Measurements from ENCODE around the gene SPATS2.
"Not testable (repeated sequence)": the region's sequence is repeated elsewhere in the genome, so short reads cannot be mapped to it uniquely, and the experiment has no call there.

SPATS2 gene

DNA sequence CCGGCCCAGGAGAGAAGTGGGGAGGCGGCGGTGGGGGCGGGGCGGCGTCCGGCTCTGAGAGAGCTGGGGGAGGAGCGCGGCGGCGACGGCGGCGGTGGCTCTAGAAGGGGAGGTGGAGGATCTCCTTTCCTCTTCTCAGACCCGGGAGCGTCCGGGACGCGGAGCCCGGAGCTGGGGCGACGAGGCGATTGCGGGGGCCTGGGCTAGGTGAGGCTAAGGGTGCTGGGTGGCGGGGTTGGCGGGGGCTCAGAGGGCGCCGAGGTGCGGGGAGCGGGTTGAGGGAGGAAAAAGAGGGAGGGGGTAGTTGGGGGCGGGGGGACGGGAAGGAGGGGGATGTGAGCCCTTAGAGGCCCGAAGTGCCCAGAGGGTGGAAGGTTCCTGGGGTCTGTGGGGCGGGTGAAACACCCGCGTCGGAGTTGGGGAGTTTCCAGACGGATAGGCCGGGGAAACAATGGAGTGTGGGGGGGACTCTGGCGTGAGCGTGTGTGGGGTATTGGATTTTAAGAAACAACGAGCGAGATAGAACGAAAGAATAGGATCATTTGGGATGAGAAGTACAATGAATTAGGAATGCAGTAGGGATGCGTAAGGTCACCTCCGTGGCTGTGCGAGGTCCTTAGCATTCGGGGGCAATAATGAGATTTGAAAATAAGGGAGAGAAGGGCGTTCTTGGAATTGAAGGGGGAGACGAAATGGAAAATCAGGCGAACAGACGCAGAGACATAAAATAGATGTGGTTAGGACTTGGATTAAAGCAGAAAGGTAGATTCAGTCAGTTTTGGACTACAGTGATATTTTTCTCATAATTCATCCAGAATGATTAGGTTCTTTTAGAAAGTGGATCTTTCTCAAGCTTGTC lies at the start of gene SPATS2:
SPATS2 (plus strand) TSS at position 82 of the 859 bp plus-strand sequence. CDS start 93,551 bp downstream, outside the sequence.
- peak in 1 of 2 experiments; percentile 39 for DNase-seq

- not testable (repeated sequence) for DNase-seq
Measured at GRCh38 chr12:49320411-49321103, 46.7 kb upstream of the SPATS2 start.

- DNase-seq = no peak
Measured at GRCh38 chr12:49322367-49322707, 44.9 kb upstream of the SPATS2 start.

- peak; percentile 95 to 99 for DNase-seq
Measured at GRCh38 chr12:49322708-49323523, 44.3 kb upstream of the SPATS2 start, which contains the start of gene TROAP. Gene TROAP (plus strand): TSS chr12:49323255. CDS start chr12:49323609, 354 bp downstream.

GRCh38 chr12:49323524-49324097 lies 43.7 kb upstream of the SPATS2 start:
- no peak for DNase-seq

- no peak for DNase-seq
Measured at GRCh38 chr12:49325606-49326005, 41.7 kb upstream of the SPATS2 start.

DNA sequence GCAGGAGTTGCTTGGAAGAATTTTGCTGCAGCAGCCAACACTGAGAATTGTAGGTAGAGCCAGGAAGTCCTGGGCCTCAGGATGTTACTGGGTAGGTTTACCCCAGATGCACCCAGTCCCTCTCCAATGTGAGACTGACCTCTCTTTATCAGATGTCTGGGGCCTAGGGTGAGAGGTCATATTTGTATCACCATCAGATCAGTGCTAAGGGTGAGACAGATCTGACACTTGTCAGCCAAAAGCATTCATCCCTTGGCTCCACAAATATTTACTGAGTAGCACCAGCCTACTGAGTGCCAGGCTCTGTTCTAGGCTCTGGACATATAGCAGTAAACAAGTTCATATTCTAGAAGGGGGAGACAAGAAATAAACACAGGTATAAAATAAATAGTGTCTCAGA lies 39.9 kb upstream of the SPATS2 start:
- DNase-seq = no peak

DNA sequence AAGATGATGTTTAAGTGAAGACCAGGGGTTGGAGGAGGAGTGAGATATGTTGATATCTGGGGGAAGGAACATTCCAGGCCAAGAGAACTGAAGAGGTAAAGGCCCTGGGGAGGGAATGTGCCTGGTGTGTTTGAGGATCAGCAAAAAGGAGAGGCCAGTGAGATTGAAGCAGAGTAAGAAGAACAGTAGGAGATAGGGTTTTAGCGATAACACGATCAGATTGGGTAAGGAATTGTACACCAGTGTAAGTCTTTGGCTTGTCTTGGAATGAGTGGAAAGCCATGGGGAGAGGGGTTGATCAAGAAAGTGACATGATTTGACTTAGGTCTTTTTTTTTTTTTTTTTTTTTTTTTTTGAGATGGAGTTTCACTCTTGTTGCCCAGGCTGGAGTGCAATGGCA lies 39.4 kb upstream of the SPATS2 start:
- DNase-seq = no peak

GRCh38 chr12:49328816-49329215 lies 38.4 kb upstream of the SPATS2 start:
- no peak for DNase-seq

DNA sequence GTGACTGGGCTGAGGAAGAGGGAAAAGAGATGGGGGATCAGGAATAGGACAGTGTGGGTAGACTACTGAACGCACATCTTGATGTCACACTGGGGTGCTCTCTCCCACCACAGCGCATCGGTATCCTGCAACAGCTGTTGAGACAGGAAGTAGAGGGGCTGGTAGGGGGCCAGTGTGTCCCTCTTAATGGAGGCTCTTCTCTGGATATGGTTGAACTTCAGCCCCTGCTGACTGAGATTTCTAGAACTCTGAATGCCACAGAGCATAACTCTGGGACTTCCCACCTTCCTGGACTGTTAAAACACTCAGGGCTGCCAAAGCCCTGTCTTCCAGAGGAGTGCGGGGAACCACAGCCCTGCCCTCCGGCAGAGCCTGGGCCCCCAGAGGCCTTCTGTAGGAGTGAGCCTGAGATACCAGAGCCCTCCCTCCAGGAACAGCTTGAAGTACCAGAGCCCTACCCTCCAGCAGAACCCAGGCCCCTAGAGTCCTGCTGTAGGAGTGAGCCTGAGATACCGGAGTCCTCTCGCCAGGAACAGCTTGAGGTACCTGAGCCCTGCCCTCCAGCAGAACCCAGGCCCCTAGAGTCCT lies 37.1 kb upstream of the SPATS2 start:
- no peak for DNase-seq

DNA sequence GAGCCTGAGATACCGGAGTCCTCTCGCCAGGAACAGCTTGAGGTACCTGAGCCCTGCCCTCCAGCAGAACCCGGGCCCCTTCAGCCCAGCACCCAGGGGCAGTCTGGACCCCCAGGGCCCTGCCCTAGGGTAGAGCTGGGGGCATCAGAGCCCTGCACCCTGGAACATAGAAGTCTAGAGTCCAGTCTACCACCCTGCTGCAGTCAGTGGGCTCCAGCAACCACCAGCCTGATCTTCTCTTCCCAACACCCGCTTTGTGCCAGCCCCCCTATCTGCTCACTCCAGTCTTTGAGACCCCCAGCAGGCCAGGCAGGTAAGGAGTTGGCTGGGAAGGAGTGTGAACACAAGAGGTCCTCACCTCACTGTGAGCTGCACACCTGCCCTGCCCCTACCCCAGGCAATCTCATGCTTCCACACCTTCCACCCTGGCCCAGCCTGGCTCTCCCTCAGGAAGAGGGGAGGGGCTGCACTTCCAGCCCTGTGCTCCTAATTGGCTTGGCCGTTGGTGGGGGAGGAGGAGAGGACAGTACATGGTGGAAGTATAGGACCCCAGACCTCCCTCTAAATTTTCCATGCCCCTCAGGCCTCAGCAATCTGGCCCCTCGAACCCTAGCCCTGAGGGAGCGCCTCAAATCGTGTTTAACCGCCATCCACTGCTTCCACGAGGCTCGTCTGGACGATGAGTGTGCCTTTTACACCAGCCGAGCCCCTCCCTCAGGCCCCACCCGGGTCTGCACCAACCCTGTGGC lies 36.5 kb upstream of the SPATS2 start:
- DNase-seq = no peak

DNA sequence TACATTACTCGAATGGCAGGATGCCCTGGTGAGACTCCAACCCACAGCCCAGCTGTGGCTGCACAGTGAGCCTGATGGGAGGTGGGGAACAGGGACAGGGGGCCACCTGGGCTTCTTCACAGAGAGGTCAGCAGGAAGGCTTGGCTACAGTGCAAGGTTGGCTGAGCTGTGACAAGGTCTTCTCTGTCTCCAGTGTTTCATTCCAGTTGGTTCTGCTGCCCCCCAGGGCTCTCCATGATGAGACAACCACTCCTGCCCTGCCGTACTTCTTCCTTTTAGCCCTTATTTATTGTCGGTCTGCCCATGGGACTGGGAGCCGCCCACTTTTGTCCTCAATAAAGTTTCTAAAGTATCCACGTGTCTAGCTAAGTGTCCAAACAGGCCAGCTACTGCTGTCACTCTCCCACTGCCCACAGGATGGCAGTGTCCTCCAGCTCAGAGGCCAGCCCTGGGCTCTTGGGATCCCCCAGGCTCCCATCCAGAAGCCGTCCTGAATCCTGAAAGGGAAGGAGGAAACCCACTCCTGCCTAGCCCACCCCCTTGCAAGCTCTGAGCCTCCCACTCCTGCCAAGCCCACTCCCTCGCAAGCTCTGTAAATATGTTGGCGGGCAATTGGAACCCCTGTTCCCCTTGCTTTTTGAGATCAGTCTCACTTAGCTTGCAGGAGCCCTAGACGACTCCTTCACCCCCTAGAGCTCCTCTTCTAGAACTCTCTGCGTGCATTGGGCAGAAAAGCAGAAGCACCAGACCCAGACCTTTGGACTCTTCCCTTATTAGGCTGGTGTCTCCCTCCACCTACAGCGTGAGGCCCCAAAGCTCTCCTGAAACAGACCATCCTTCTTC lies 35.7 kb upstream of the SPATS2 start:
- peak; percentile 35 to 64 for DNase-seq

GRCh38 chr12:49332441-49332861 lies 34.8 kb upstream of the SPATS2 start:
- peak in 1 of 2 experiments; percentile 31 for DNase-seq

DNA sequence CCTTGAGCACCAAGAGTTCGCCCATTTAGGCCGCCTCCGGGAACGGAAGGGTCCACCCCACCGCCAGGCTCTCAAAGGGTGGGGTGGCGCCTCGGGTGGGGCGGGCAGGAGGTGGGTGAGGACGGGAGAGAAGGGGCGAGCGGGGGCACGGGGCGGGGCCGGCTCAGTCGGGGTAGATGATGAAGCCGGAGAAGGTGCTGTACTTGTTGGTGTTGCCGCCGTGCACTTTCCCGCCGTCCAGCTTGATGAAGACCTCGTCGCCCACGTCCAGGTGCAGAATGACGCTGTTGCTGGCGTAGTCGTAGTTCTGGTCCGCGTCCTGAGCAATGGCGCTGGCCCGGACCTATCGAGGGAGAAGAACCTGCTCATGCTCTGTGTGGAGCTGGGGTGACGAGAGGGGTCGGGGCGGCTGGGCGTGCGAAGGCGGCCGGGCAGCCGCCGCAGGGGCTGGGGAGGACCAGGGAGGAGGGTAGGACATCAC lies 34.3 kb upstream of the SPATS2 start:
- DNase-seq = no peak

DNA sequence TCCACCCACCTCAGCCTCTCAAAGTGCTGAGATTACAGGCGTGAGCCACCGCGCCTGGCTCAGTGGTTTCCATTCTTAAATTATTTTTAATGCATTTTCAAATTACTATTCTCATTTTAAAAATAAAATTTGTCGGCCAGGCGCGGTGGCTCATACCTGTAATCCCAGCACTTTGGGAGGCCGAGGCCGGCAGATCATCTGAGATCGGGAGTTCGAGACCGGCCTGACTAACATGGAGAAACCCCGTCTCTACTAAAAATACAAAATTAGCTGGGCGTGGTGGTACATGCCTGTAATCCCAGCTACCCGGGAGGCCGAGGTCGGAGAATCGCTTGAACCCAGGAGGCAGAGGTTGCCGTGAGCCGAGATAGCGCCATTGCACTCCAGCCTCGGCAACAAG lies 33.5 kb upstream of the SPATS2 start:
- DNase-seq = not testable (repeated sequence)

GRCh38 chr12:49334226-49334625 lies 33.0 kb upstream of the SPATS2 start:
- DNase-seq = no peak

DNA sequence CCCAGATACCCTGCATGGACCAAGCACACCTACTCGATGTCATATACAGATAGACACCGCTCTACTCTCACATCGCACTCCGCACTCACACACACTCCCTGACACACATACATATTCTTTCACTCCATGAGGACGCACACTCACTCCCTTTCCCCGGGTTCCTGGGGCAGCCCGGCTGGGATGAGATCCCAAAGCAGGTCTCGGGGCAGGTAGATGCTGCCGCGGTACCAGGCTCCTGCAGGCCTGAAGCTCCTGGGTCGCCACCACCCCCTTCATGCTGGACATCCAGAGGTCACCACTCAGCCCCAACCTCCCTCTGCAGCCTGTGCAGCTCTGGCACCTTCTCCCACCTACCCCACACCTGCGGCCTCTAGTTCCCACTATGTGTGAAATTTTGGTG lies 32.6 kb upstream of the SPATS2 start:
- no peak for DNase-seq

DNA sequence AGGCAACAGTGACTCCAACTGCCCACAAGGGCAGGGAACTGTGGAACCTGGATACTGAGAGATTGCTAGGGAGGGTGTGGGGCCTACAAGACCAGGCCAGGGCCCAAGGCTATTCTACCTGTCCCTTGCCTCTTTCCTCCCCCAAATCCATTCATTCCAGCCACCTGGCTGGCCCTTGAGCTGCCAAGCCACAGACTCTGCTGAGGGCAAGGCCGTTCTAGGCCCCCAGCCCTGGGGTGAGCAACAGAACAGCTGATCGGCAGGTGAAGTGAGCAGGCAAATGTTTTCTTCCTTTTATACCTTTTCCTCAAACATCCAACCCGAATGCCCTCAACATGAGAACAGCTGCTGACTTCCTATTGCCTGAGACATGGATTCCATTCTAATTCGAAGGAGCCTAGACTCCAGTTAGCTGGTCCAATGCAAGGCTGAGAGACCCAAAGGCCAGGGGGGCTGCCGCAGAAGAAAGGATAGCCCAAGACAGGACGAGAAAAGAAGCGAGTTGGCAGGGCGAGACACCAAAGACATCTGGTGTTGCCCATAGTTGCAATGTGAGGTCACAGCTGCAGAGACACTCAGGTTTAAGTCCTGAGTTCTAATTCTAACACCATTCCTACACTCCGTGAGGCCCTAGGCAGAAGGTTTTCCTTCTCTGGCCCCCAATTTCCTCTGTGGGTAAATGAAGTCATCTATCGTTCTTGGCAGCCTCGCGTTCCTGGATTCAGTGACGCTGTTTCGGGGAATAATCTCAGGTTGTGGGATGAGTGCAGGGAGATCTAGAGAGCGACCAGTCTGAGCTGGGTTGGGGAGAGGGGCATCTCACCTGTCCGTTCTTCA lies 31.9 kb upstream of the SPATS2 start:
- DNase-seq = no peak

DNA sequence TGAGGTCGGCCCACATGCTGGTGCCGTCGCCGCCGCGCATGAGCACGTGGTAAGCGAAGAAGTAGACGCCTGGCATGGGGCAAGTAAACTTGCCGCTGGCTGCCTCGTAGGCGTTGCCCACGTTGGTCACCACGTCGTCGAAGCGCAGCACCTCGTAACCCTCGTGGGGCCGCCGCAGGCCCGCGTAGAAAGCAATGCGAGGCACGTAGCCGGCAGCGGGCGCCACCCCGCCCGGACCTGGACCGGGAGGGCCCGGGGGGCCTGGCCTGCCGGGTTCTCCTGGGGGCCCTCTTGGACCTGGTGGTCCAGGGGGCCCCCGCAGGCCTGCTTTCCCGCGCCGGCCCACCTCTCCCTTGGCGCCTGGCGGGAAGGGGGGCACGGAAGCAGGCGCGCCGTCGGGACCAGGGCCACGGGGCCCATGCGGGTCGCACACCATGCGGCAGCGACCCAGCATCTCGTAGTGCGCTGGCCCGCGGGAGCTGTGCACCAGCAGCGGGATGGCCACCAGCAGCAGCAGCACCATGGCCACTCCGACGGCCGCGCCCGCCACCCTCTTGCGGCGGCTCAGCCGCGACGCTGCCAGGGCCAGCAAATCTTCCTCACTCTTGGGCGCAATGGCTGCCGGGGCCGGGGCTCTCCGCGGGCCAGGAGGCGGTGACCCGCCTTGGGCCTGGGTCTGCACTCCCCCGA lies 31.2 kb upstream of the SPATS2 start:
- DNase-seq = no peak
